Measurements from ENCODE around the gene PLCH2.

DNA sequence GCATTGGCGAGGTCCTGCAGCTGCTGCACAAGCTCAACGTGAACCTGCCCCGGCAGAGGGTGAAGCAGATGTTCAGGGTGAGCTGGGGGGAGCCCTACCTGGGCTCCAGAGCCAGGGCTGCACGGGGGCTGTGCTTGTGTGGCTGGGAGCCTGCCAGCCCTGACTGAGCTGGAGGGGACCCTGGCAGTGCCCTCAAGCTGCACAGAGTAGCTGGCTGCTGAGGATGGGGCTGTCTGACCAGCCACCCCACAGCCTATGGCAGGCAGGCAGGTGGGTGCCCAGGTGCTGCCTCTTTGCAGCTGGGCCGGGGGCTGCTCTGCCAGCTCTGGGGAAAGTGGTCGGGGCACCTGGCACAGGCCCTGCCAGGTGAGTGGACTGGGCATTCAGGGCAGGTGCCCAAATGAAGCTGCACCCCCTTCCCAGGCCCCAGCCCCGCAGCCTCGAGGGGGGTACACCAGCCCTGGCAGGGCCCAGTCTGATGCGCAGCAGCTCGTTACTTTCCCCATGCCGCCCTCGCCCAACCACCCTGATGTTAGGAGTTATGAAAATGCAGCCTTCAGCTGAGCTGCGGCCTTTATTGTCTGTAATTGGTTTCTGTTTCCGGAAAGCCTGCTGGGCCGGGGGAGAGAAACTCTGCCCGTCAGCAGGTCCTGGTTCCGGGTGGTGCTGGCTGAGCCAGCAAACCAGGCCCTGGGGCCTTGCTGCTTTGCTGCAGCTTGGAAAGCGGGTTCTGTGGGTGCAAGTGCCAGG is 4.3 kb downstream of the PLCH2 start:
- TF ChIP-seq, protein P1, sequence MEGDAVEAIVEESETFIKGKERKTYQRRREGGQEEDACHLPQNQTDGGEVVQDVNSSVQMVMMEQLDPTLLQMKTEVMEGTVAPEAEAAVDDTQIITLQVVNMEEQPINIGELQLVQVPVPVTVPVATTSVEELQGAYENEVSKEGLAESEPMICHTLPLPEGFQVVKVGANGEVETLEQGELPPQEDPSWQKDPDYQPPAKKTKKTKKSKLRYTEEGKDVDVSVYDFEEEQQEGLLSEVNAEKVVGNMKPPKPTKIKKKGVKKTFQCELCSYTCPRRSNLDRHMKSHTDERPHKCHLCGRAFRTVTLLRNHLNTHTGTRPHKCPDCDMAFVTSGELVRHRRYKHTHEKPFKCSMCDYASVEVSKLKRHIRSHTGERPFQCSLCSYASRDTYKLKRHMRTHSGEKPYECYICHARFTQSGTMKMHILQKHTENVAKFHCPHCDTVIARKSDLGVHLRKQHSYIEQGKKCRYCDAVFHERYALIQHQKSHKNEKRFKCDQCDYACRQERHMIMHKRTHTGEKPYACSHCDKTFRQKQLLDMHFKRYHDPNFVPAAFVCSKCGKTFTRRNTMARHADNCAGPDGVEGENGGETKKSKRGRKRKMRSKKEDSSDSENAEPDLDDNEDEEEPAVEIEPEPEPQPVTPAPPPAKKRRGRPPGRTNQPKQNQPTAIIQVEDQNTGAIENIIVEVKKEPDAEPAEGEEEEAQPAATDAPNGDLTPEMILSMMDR (IDR thresholded peaks at IDR 0.05; ENCODE audit: low read depth, low read length, poor library complexity, severe bottlenecking), result no peak
- TF ChIP-seq EZH2phosphoT487 (IDR thresholded peaks at IDR 0.05; ENCODE audit: borderline replicate concordance, low read length), result no peak

All from DOHH2 (cell line).